Osteocyte (in vitro differentiated cells): ENCODE measurements around the gene TMC8. TPM values are rescaled to one million over a fixed set of nuclear protein-coding genes. Genes with fewer than 3 reads are reported as not detected.

Experiments
- DNase-seq: peaks from one replicate; pipeline ENCODE4 v3.0.0; 2021; ENCODE audit warnings: mixed read lengths; ENCODE audit not compliant: unreplicated experiment; ENCODE audit errors: extremely low spot score
- H3K27ac Mint-ChIP-seq: one replicate; pipeline ENCODE4 v1.8.0; 2021; ENCODE audit warnings: mild to moderate bottlenecking, mixed read lengths; ENCODE audit not compliant: unreplicated experiment
- H3K27me3 Mint-ChIP-seq: one replicate; pipeline ENCODE4 v1.8.0; 2021; ENCODE audit warnings: mixed read lengths; ENCODE audit not compliant: unreplicated experiment
- H3K36me3 Mint-ChIP-seq: one replicate; pipeline ENCODE4 v1.8.0; 2021; ENCODE audit warnings: mixed read lengths; ENCODE audit not compliant: unreplicated experiment
- H3K4me1 Mint-ChIP-seq: one replicate; pipeline ENCODE4 v1.8.0; 2021; ENCODE audit warnings: mixed read lengths; ENCODE audit not compliant: unreplicated experiment
- H3K4me3 Mint-ChIP-seq: one replicate; pipeline ENCODE4 v1.8.0; 2021; ENCODE audit warnings: mild to moderate bottlenecking, moderate library complexity, mixed read lengths; ENCODE audit not compliant: unreplicated experiment
- H3K9me3 Mint-ChIP-seq: one replicate; pipeline ENCODE4 v1.8.0; 2021; ENCODE audit warnings: mixed read lengths; ENCODE audit not compliant: unreplicated experiment
- CTCF ChIP-seq: fragments of 200-600 bp; sonication (generic); IDR thresholded peaks from 2 replicates; pipeline ENCODE4 v1.5.0; 2021; ENCODE audit warnings: antibody characterized with exemption, mild to moderate bottlenecking, moderate library complexity
- total RNA-seq: library from RNA; stranded (reverse); gene quantifications from 2 replicates; pipeline ENCODE4 v1.2.1, GENCODE V29; 2021

Gene TMC8
- total RNA-seq, 1 donor from 2014 or later, result 0.40 TPM

DNA sequence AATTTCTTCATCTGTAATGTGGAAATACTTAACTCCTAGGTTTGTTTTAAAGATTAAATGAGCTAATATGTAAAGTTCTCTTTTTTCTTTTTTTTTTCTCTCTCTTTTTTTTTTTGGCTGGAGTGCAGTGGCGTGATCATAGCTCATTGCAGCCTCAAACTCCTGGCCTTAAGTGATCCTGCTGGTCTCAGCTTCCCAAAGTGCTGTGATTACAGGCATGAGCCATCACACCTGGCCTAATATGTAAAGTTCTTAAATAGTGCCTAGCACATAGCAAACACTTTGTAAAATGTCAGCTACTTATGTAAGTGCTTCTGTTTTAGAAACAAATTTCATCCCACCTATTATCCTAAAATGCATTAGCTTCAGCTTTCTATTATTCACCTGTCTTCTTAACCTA is 42.0 kb upstream of the TMC8 start:
- Mint-ChIP-seq H3K4me3 (no peak overlapping the region), H3K4me1 (no peaks in the 10 kb centered on the region), H3K9me3 (no peaks in the 10 kb centered on the region), H3K36me3 (peaks cover 54% of the 10 kb centered on the region), H3K27me3 (no peaks in the 10 kb centered on the region), H3K27ac (no peak overlapping the region)
- no peak for TF ChIP-seq CTCF
- DNase-seq, result no peak

DNA sequence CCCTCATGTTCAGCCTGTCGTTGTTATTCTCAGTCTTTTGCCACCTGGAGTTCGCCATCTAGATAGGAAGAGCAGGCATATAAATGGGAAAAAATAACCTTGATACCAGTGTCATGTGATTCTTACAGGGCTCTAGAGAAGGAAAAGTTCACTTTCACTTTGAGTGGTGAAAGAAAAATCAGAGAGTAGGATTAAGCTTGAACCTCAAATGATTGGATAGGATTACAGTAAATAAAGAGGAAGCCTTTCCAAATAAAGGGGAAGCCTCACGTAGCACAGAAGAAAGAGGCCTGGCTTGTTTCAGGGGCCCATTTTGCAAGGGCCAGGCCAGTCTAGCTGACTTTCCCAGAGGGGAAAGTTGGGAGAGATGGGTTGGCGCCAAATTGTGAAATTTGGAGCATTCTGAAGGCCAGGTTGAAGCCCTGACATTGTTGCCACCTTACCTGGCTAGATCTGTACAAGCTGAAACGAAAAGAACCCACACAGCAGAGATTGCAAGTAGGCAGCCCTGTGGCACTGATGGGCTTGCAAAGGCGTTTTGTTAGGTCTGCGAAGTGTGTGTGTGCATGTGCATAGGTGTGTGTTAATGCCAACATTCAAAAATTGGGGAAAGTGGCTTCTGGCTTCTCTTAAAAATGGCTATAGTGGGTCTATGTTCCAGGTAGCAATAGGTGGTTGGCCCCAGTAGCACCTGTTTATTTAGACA is 40.8 kb upstream of the TMC8 start:
- no peaks in the 10 kb centered on the region for H3K27me3 Mint-ChIP-seq
- no peak for TF ChIP-seq CTCF
- H3K27ac Mint-ChIP-seq, result no peak overlapping the region
- H3K4me1 Mint-ChIP-seq, result no peaks in the 10 kb centered on the region
- H3K9me3 Mint-ChIP-seq, result no peaks in the 10 kb centered on the region
- peaks cover 59% of the 10 kb centered on the region for H3K36me3 Mint-ChIP-seq
- no peak for DNase-seq
- H3K4me3 Mint-ChIP-seq, result no peak overlapping the region

DNA sequence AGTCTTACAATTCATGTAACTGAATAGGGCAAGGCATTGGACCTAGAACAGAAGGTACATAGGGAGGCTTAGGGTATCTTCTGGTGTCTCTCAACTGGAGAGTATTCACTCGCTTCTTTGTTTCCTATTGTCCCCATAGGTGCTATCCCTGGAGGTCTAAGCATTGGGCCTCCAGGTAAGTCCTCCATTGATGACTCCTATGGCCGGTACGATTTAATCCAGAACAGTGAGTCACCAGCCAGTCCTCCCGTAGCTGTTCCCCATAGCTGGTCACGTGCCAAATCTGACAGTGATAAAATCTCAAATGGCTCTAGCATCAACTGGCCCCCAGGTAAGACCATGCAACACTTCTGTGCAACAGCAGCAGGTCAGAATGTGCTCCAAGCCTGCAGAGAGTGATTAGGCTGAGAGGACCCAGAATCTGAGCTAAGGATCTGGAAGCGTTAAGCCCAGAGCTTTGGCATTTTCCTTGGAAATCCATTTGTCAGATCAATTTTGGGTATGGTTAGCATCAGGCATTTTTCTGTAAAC is 37.7 kb upstream of the TMC8 start:
- H3K27ac Mint-ChIP-seq, result no peak overlapping the region
- H3K4me3 Mint-ChIP-seq, result no peak overlapping the region
- no peaks in the 10 kb centered on the region for H3K4me1 Mint-ChIP-seq
- H3K27me3 Mint-ChIP-seq, result no peaks in the 10 kb centered on the region
- H3K9me3 Mint-ChIP-seq, result no peaks in the 10 kb centered on the region
- DNase-seq, result no peak
- H3K36me3 Mint-ChIP-seq, result peaks cover 62% of the 10 kb centered on the region
- no peak for TF ChIP-seq CTCF

DNA sequence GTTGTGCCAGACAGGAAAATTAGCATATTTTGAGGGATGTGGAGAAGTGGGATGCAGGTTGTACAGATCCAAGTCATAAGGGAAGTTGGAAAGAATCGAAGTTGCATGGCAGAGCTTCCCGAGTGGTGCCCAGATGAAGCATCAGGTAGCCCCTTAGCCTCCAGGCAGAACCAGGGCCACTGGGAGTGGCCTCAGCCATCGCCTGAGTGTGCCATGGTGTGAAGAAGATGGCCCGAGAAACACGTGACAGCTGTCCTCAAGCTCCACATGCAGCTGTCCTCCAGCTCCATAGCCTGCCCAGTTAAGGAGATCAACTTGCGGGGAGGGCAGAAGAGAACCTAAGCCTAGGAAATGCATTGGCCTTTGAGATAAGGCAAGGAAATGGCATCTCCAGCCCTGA is 35.5 kb upstream of the TMC8 start:
- Mint-ChIP-seq H3K27ac (no peak overlapping the region), H3K36me3 (peaks cover 72% of the 10 kb centered on the region), H3K9me3 (no peaks in the 10 kb centered on the region), H3K4me1 (no peaks in the 10 kb centered on the region), H3K27me3 (no peaks in the 10 kb centered on the region), H3K4me3 (no peak overlapping the region)
- DNase-seq, result no peak
- TF ChIP-seq CTCF, result no peak

GRCh38 chr17:78096093-78096492 is 34.5 kb upstream of the TMC8 start:
- peaks cover 73% of the 10 kb centered on the region for H3K36me3 Mint-ChIP-seq

More at GRCh38 chr17:78096093-78096492, 34.5 kb upstream of the TMC8 start:
- no peaks in the 10 kb centered on the region for H3K4me1 Mint-ChIP-seq
- H3K4me3 Mint-ChIP-seq, result no peak overlapping the region
- TF ChIP-seq CTCF, result no peak
- no peaks in the 10 kb centered on the region for H3K27me3 Mint-ChIP-seq
- H3K27ac Mint-ChIP-seq, result no peak overlapping the region
- peaks cover 2% of the 10 kb centered on the region for H3K9me3 Mint-ChIP-seq
- no peak for DNase-seq
